IPS-11a (cell line): ENCODE data around the gene TBXA2R.

Source experiments
- H3K4me3 ChIP-seq: one replicate; pipeline ENCODE4 v1.5.1; 2013; ENCODE audit warnings: low read depth, low read length, control low read depth

The TBXA2R gene

GRCh38 chr19:3620817-3621547, 14.3 kb upstream of the TBXA2R start:
- H3K4me3 ChIP-seq: no peak overlapping the region

DNA sequence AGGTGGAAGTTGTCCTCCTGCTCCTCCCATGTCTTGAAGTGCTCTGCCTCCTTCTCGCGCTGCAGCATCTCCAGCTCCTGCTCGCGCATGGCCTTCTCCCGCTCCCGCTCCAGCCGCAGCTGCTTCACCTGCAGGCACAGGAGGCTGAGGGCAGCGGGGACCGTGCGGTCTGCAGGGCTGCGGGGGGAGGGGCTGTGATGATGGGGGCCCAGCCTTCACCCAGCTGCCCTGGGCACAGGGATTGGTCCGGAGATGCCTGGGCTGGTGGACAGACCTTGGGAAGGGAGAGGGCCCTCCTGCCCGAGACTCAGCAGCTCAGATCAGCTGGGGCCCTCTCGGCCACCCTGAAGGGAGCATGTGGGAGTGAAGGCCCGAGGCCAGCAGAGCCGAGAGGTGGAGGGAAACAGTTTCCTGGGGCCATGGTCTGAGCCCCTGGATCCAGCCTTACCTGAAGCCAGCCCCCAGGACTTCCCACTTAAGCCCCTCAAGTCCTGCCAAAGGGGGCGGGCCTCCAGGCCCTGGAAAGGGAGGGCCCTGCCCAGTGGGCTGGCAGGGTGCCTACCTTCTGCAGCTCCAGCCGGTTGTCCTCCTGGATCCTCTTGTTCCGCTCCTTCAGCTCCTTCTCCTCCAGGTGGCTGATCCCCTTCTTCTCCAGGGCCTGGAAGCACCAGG, 13.6 kb upstream of the TBXA2R start:
- H3K4me3 ChIP-seq: no peak overlapping the region

- H3K4me3 ChIP-seq: no peak overlapping the region
These were observed 12.9 kb upstream of the TBXA2R start for GRCh38 chr19:3619631-3620012.

DNA sequence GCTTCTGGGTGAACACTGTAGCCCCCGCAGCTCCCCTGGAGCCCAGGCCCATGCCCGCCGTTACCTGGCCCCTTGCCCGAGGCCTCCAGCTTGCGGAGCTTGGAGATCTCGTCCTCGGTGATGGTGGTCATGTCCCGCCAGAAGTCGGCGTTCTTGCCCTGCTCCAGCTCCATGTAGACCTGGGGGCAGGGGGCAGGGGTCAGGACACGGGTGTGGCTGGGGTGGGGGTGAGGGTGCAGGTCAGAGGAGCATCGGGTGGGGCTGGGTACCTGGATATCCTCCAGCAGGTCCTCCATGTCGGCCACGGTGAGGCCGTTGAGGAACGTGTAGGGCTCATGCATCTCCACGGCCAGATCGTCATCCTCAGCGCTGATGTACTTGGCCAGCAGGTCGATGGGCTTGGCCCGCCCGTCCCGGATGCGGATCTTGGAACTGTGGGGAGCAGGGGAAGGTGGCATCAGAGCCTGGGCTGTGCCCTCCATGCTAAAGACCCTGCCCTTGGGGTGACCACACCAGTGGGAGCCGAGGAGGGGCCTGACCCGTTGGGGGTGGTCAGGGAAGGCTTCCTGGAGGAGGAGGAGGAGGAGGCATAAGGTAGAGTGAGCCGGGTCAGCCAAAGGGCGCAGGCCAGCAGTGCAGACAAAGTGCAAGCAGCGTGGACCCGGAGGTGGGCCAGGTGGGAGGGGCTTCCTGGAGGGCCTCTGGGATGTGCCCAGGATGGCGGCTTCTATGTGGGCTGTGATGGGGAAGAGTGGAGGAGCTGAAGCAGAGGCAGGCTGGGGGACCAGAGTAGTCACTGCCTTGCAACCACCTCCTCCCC, 12.3 kb upstream of the TBXA2R start:
- no peak overlapping the region for H3K4me3 ChIP-seq

DNA sequence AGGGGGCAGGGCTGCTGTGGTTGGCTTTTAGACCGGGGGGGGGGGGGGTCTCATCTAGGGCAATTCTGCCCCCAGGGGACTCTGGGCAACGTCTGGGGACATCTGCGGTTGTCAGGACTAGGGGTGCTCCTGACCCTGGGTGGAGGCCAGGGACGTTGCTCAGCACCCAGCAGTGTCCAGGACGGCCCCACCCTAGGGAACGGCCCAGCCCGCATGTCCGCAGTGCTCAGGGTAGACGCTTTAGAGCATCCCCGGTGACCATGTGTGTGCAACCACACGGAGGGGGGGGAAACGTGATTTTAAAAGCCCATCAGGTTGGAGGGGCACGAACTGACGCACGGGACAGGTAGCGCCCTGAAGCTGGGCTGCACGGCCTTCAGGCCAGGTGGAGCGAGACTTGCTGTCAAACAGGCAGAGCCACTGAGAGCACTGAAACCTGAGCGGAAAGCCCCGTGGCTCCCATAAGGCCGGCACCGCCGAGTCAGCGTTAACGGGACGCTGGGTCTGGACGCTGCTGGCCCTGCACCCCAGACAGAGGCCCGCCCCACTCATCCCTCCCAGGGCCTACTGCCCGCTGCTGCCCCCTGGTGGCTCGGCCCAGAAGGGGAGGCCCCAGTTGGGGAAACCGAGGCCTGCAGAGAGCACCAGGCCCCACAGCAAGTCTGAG, 11.6 kb upstream of the TBXA2R start:
- no peak overlapping the region for H3K4me3 ChIP-seq

DNA sequence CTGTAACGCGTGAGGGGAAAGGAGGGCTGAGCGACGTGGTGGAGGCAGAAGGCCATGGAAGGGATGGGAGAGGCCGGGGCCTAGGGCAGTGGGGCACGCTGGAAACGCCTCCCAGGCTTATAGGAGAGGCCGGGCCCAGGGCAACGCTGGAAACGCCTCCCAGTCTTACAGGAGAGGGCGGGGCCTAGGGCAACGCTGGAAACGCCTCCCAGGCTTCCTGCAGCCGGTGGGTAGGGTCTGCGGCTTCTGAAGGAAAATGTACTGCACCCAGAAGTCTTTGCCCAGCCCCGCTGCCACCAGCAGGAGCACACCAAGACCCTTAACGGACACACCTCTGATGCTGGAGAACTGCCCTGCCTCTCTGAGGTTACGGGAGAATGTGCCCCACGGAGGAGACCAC, 10.8 kb upstream of the TBXA2R start:
- no peak overlapping the region for H3K4me3 ChIP-seq

GRCh38 chr19:3615524-3616135, 9.0 kb upstream of the TBXA2R start:
- no peak overlapping the region for H3K4me3 ChIP-seq

- H3K4me3 ChIP-seq: no peak overlapping the region
These were observed 8.3 kb upstream of the TBXA2R start for GRCh38 chr19:3614858-3615505.

GRCh38 chr19:3613818-3614661, 7.4 kb upstream of the TBXA2R start:
- no peak overlapping the region for H3K4me3 ChIP-seq

DNA sequence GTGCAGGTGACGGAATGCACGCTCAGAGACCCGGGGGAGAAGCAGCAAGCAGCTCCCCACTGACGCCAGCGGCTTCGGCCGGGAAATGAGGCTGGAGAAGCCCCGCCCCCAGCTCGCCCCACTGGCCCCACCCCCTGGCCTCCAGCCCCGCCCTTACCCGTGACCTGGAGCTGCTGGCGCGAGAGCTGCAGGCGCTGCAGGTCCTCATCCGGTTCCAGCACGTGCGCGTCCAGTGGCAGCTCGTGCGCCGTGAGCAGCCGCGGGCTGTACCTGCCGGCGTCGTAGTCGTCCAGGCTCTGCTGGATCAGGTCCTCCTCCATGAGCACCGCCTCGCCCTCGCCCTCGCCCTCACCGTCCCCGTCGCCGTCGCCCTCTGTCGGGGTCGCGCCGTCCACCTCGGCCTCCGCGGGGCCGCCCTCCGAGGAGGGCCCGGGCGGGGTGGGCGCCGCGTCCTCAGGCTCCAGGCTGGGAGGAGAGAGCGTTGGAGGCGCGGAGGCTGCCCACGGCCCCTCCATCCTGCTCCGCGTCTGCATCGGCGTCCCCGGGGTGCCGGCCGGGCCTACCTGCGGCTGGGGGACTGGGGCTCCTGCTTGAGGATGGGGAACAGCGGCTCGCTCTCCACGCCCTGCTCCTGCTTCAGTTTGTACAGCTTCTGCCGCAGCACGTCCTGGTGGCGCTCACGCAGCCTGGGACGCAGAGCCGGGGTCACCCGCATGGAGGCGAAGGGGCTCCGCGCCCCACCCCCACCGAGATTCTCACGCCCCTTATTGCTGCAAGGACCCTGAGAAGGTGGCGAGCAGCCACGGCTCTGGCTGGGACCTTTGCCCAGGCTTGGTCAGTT, 6.4 kb upstream of the TBXA2R start:
- H3K4me3 ChIP-seq: no peak overlapping the region

GRCh38 chr19:3612330-3612729, 5.7 kb upstream of the TBXA2R start:
- H3K4me3 ChIP-seq: no peak overlapping the region

- no peak overlapping the region for H3K4me3 ChIP-seq
These were observed 5.2 kb upstream of the TBXA2R start for GRCh38 chr19:3611841-3612240.

GRCh38 chr19:3610745-3611717, 4.4 kb upstream of the TBXA2R start:
- H3K4me3 ChIP-seq: no peak overlapping the region

DNA sequence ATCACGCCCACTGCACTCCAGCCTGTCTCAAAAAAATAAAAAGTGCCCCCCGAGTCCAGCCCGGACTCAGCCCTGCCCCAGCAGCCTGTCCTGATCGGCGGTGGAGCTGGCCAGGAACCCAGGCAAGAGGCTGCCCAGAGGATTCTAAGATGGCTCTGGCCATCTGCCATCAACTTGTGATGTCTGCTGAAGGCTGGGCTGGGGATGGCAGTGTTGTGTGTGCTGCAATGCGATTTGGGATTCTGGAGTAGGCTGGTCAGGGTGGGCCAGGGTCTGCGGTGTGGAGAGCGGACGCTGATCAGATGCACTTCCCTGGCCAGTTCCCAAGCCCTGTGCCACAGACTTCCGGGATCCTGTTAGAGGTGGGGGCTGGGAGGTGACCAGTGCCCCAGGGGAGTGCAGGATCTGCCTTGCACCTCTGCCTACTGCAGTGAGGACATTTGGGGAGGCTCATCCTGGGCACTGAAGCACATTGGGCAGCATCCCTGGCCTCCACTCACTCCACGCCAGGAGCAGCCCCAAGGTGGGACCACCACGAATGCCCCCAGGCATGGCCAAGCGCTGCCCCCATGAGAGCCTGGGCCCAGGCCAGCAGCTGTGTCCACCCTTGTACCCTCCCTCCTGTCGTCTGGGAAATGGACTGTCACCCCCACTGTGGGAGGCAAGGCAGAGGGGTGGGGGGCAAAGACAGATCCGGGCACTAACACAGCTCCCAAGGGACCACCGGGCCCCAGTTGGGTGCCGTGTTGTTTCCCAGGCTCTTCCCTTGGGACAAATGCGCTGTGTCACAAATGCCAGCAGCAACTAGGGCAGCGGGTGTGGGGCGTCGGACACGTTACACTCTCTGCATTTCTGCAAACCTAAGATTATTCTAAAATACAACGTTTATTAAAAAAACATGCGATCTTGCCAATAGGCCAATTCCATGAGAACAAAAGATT, 3.4 kb upstream of the TBXA2R start:
- H3K4me3 ChIP-seq: no peak overlapping the region

- H3K4me3 ChIP-seq: no peak overlapping the region
These were observed 2.2 kb upstream of the TBXA2R start for GRCh38 chr19:3608750-3609322.

- H3K4me3 ChIP-seq: no peak overlapping the region
These were observed 1.5 kb upstream of the TBXA2R start for GRCh38 chr19:3608079-3608641.
